HG03159 (cell line): ENCODE results near the gene MSL3B.

Source experiments
- ATAC-seq: cut with Tn5 transposase; IDR thresholded peaks from one replicate; pipeline ENCODE4 v1.9.1; 2021; ENCODE audit warnings: mild to moderate bottlenecking, moderate library complexity; ENCODE audit not compliant: unreplicated experiment

Gene MSL3B

GRCh38 chr2:233818639-233819621, 49.3 kb downstream of the MSL3B start:
- no peak for ATAC-seq

GRCh38 chr2:233817995-233818638, 50.1 kb downstream of the MSL3B start:
- ATAC-seq = no peak

GRCh38 chr2:233817361-233817911, 50.8 kb downstream of the MSL3B start:
- ATAC-seq = no peak

DNA sequence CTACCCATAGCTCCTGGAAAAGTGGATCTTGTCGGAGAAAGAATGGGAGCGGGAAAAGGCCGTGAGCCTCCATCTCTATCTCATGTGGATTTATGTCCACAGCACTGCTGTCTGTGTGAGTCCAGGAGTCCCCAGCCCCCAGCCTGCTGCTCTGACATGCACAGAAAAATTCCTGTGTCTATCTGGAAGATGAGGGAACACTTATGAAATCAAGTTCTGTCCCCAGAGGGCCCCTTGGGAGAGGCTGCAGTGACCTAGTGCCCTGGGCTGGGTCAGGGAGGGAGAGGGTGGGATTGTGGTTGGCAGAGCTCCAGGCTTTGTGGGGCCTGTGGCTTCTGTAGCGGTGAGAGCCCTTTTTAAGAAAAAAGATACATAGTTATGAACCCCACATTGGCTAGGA, 51.4 kb downstream of the MSL3B start:
- ATAC-seq = no peak

- no peak for ATAC-seq
Measured at GRCh38 chr2:233816334-233816733, 51.9 kb downstream of the MSL3B start.

DNA sequence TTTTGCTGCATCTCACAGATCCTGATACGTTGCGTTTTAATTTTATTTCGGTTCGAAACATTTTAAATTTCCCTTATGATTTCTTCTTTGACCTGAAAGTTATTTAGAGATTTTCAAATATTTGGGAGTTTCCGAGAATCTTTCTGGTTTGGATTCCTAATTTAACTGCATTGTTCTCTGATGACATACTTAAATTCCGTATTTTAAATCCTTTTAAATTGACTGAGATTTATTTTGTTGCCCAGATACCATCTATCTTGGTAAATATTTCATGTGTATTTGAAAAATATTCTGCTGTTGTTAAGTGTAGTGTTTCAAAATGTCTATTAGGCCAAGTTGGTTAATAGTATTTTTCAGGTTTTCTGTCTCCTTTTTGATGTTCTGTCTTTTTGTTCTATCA, 52.3 kb downstream of the MSL3B start:
- ATAC-seq = no peak
